Endometrium (tissue), 2 donors: ENCODE data around the gene SERPINB13.

Experiments used
- FAIRE-seq: peaks from 2 replicates; lab custom pipeline; 2012; peaks lifted over from hg19 to GRCh38; lab: Jason Lieb, UNC
- donor health status: control.
- donor health status: control.

Gene SERPINB13

GRCh38 chr18:63586966-63587365, at the start of gene SERPINB13:
SERPINB13 (plus strand) TSS chr18:63587343; CDS start chr18:63588668, 1,325 bp downstream.
- no peak for FAIRE-seq

- peak; percentile 45 for FAIRE-seq
Measured at GRCh38 chr18:63539904-63540510, 47.1 kb upstream of the SERPINB13 start.

GRCh38 chr18:63542069-63542468, 45.1 kb upstream of the SERPINB13 start, which contains the start of gene SERPINB12:
SERPINB12 (plus strand) TSS chr18:63542369; CDS start chr18:63556160, 13,791 bp downstream.
- FAIRE-seq = no peak

GRCh38 chr18:63544017-63544416, 43.1 kb upstream of the SERPINB13 start:
- no peak for FAIRE-seq

GRCh38 chr18:63545000-63545399, 42.1 kb upstream of the SERPINB13 start:
- FAIRE-seq = peak; percentile 69

GRCh38 chr18:63550068-63550467, 37.1 kb upstream of the SERPINB13 start:
- FAIRE-seq = no peak

GRCh38 chr18:63551769-63552168, 35.4 kb upstream of the SERPINB13 start:
- FAIRE-seq = no peak

- FAIRE-seq = no peak
Measured at GRCh38 chr18:63552581-63552980, 34.6 kb upstream of the SERPINB13 start.

GRCh38 chr18:63553081-63553480, 34.1 kb upstream of the SERPINB13 start:
- no peak for FAIRE-seq

- no peak for FAIRE-seq
Measured at GRCh38 chr18:63559567-63560491, 27.3 kb upstream of the SERPINB13 start.

- no peak for FAIRE-seq
Measured at GRCh38 chr18:63562284-63562683, 24.9 kb upstream of the SERPINB13 start.

- FAIRE-seq = no peak
Measured at GRCh38 chr18:63564021-63564420, 23.1 kb upstream of the SERPINB13 start.

GRCh38 chr18:63564561-63564960, 22.6 kb upstream of the SERPINB13 start:
- no peak for FAIRE-seq

- no peak for FAIRE-seq
Measured at GRCh38 chr18:63567276-63567675, 19.9 kb upstream of the SERPINB13 start.

- FAIRE-seq = no peak
Measured at GRCh38 chr18:63567825-63568224, 19.3 kb upstream of the SERPINB13 start.

- peak; percentile 84 for FAIRE-seq
Measured at GRCh38 chr18:63570721-63571120, 16.4 kb upstream of the SERPINB13 start.

GRCh38 chr18:63575681-63576080, 11.5 kb upstream of the SERPINB13 start:
- no peak for FAIRE-seq

GRCh38 chr18:63578357-63578958, 8.7 kb upstream of the SERPINB13 start:
- peak; percentile 78 for FAIRE-seq

GRCh38 chr18:63579616-63580015, 7.5 kb upstream of the SERPINB13 start:
- no peak for FAIRE-seq

- FAIRE-seq = no peak
Measured at GRCh38 chr18:63585988-63586387, 1.2 kb upstream of the SERPINB13 start.

GRCh38 chr18:63586431-63586830, 712 bp upstream of the SERPINB13 start:
- no peak for FAIRE-seq

GRCh38 chr18:63588909-63589308, 1.8 kb downstream of the SERPINB13 start:
- no peak for FAIRE-seq

- FAIRE-seq = no peak
Measured at GRCh38 chr18:63590373-63590772, 3.2 kb downstream of the SERPINB13 start.
